Glomerular visceral epithelial cell (primary cell): ENCODE measurements around the gene LARP7.
"Not testable (repeated sequence)": the region's sequence is repeated elsewhere in the genome, so short reads cannot be mapped to it uniquely, and the experiment has no call there.

Experiments
- DNase-seq: peaks from one replicate; pipeline ENCODE4 v3.0.0-alpha.2; 2016; ENCODE audit errors: extremely low spot score

Gene LARP7

DNA sequence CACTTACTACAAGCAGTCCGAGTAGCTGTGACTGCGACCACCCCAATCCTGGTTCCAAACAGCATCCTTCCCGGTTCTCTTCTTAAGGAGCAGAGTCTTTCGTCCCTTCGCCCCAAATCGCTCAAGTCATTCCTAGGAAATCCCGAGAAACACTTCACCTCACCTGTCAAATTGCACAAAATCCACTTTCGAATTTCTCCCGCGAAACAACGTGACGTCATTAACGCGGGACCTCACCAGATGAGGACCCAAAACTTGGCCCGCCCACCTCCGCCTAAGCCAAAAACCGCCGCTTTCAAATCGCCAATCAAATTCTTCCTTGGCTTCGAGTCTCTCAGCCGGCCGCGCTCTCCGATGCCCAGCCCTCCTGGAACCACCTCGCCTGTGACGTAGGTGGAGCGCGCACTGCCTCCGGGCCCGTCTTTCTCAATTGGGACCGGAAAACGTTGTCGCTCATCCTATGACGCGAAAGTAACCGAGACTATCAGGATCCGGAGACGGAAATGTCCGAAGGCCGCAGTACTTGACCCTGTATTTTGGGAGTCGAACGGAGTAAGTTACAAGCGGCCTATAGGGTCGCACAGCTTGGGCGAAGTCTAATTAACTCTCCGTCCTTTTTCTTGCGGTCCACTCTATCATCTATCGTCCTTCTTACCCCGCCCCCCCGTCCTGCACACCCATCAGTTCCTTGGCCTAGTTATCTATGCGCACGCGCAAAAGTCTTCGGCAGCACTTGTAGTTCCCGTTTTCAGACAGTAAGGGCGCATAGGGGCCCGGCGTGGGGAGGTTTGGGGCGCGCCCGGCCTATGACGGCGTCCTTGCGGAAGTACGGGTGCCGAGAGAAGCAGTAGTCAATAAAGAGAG lies at the start of gene LARP7, which contains the start of gene ZGRF1:
LARP7 (plus strand) TSS at position 456 of the 864 bp plus-strand sequence. CDS start 7,527 bp downstream, outside the sequence.
ZGRF1 (minus strand) TSS at position 222 of the 864 bp plus-strand sequence. CDS start 3,733 bp downstream, outside the sequence.
- peak; percentile 99 for DNase-seq

DNA sequence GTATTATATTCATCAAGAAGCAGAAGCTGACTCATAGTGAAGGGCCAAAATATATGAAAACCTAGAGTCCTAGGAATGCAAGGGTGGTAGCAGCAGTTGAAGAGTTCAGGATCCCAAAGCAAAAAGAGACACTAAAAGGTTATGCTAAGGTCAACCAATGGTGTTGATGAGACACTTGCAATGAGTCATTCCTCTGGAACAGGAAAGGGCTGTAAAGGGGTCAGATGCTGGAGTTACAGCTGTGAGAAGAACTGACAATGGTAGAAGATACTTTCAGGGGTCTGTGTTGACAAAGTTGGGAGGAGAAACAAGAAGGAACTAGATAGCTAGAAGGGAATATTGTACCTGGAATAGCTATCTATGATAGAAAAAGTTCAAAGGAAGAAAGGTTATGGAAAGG lies 47.7 kb upstream of the LARP7 start:
- peak; percentile 12 for DNase-seq

DNA sequence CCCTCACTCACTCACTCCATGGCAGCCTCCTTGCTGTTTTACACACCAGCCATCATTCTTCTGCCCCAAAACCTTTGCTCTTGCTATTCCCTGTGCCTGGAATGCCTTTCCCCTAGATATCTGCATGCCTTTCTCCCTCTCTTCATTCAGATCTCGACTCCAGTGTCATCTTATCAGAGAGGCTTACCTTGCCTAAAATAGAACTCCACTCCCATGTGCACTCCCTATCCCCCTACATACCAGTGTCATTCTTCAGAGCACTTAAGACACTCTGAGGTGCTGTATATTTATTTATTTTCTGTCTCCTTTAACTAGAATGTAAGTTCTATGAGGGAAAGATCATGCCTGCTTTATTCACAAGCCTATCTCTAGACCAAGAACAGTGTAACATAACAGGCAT lies 45.4 kb upstream of the LARP7 start:
- DNase-seq = no peak

DNA sequence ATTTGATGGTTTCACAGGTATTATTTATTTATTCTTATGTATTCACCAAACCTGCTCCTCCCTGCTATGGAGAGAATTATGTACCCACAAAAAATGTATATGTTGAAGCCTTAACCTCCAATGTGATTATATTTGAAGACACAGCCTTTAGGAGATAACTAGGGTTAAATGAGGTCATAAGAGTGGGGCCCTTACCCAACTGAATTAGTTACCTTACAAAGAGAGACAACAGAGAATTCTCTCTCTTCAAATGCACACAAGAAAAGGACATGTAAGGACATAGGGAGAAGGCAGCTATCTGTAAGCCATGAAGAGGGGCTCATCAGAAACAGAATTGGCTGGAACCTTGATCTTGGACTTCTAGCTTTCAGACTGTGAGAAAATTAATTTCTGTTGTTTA lies 44.2 kb upstream of the LARP7 start:
- DNase-seq = no peak

DNA sequence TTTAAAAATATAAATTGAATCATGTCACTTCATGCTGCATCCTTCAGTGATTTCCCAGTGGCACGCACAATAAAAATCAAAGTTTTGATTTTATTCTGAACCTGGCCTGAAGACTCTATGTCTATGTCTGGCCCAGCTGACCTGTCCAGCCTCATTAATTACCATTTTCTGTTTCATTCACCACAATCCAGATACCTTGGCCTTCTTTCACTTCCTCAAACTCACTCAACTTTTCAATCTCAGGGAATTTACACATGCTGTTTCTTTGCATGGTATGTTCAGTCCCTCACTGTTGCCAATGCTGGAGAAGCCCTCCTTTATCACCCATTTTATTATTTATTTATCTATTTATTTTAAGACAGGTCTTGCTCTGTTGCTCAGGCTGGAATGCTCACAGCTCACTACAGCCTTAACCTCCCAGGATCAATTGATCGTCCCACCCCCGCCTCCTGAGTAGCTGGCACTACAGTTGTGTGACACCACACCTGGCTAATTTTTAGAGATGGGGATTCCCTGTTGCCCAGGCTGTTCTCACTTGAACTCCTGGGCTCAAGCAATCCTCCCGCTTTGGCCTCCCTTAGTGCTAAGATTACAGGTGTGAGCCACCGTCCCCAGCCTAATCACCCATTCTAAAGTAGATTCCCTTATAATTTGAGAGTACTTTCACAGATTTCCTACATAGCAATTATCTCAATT lies 43.4 kb upstream of the LARP7 start:
- DNase-seq = no peak

DNA sequence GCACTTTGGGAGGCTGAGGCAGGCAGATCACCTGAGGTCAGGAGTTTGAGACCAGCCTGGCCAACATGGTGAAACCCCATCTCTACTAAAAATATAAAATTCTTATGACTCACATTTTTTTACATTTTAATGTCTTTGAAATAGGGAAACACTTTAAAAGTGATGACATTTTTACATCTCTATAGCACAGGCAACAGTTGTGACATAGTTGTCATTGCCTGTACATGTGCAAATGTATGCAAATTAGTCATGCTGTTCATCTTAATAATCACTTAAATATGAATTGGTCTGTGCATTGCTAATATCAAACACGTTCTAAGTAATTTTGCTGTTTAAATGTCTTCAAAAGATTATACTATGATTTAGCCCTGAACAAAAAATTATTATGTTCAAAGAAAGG lies 42.0 kb upstream of the LARP7 start:
- no peak for DNase-seq

DNA sequence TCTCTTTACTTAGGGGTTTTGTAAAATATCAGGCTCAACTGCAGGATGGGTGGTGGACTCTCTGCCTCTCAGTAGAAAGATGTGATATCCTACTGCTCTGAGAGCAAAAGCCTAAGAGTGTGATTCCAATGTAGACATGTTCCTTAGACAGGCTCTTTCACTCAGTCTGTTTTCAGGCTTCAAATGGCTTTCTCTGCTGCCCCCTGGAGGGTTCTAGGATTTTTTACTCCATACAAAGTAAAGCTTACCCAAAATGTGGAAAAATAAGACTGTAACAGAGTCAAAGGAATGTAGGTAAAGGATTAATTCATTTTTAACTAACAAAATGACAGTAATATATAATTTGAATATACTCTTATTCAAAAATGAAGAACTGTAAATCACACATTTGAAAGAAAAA lies 32.4 kb upstream of the LARP7 start:
- DNase-seq = peak; percentile 66

DNA sequence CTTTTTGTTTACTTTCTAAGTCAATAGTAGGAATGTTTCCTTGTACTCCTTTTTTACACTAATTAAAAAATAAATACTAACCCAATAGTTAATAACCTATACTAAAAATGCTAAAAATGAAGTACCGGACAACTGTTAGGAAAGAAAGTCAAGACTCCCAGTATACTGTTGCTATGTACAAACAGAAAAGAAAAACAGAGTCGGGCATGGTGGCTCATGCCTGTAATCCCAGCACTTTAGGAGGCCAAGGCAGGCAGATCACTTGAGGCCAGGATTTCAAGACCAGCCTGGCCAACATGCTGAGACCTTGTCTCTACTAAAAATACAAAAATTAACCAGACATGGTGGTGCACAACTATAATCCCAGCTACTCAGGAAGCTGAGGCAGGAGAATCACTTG lies 24.1 kb upstream of the LARP7 start:
- DNase-seq = not testable (repeated sequence)

DNA sequence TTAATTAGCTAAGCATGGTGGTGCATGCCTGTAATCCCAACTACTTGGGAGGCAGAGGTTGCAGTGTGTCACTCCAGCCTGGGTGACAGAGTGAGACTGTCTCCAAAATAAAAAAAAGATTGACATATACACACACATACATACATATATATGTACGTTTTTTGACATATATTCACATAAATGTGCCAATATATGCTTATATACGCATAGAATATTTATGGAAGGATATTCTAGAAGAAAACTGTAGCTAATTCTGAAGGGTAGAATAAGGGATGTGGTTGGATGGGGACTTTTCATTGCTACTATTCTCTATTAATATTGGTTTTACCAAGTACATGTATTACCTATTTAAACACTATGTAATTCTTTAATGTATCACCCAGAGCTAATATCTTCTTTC lies 20.0 kb upstream of the LARP7 start:
- no peak for DNase-seq

DNA sequence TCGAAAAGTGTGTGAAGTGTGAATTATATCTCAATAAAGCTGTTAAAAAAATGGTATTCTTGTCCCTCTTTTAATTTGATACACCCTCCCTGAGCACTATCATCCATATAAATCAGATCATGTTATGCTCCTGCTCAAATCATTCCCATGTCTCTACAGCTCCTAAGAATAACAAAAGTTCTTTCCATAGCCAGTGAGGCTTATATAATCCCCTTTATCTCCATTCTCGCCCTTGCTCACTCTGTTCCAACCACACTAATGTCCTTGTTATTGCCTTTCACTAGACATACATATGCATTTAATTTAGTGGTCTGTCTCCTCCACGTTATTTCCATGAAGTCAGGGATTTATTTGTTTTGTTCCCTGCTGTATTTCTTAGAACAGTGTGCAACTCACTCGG lies 10.7 kb upstream of the LARP7 start:
- no peak for DNase-seq

DNA sequence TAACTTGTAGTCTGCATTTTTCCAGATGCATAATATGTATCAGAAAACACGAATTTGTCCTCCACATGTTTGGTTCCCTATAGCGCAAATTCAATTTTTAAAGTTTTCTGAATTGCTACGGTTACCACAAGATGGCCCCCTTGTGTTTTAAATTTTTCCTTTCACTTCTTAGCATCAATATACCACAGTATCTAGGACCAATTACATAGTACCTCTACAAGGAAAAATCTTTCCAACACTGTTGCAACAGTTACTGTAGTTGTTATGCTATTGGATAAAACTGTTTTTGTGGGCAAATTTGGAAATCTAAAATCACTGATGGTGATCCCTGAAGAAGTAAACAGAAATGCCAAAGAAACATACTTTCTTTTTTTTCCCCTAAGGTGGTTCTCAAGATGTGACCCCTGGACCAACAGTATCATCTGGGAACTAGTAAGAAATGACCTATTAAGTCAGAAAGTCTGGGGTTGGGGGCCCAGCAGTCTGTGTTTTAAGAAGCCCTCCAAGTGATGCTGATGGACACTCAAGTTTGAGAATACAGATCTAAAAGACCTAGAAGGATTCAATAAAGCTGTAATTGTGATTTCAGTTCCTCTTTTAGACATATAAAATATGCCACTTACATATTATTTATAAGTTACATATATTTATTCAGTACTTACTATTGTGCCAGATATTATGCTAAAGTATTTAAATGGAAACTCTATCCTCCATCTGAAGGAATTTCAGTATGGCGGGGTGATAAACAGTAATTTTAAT lies 3.3 kb upstream of the LARP7 start:
- DNase-seq = peak; percentile 41

DNA sequence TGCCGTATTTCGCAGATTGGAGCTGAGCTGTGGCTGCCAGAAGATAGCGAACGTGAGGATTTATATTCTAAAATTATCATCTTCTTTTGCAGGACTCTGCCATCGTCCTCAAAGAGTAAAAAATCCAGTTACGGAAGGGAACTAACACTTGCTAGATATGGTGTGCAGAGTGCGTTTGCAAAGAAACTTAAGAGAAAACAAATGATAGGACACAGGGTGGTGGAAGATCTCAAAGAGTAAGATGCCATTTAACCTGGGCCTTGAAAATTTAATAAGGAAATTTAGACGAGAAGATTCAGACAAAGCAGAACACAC lies 566 bp downstream of the LARP7 start:
- no peak for DNase-seq

DNA sequence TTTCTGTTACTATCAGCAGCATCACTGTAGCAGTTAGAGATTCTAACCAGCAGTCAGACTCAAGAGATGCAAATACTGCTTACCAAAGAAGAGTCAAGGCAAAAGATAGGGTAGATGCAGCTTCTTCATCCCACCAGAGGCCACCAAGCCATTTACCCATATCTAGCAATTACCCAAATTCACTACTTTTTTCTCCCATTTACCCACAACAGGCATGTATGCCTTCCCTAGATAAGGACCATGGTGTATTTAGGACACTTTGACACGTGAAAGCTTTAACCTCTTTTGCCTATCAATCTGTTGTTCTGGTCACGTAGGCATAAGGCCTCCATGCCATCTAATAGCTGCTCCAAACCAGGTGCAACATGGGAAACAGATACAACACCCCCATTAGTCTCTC lies 5.6 kb downstream of the LARP7 start:
- DNase-seq = no peak

DNA sequence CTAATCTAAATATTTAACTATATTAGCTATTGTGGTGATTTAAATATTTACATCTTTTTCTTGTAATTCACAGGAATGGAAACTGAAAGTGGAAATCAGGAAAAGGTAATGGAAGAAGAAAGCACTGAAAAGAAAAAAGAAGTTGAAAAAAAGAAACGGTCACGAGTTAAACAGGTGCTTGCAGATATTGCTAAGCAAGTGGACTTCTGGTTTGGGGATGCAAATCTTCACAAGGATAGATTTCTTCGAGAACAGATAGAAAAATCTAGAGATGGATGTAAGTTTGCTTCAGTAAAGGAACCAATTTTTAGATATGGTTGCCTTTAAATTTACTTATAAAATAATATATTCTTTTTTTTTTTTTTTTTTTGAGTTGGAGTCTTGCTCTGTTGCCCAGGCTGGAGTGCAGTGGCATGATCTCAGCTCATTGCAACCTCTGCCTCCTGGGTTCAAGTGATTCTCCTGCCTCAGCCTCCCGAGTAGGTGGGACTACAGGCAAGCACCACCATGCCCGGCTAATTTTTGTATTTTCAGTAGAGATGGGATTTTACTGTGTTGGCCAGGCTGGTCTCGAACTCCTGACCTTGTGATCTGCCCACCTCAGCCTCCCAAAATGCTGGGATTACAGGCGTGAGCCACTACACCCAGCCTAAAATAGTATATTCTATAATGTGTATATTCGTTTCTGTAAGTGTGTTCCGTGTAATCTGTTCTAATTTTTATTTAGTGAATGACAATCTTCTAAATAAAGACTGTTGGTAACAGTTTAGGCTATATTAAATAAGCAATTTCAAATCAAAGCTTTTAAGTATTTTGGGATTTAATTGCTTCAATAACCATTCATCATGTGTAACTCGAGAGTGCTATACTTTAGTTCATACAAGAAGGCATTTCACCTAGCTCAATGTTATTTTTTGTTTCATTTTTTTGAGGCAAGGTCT lies 7.9 kb downstream of the LARP7 start:
- DNase-seq = not testable (repeated sequence)

DNA sequence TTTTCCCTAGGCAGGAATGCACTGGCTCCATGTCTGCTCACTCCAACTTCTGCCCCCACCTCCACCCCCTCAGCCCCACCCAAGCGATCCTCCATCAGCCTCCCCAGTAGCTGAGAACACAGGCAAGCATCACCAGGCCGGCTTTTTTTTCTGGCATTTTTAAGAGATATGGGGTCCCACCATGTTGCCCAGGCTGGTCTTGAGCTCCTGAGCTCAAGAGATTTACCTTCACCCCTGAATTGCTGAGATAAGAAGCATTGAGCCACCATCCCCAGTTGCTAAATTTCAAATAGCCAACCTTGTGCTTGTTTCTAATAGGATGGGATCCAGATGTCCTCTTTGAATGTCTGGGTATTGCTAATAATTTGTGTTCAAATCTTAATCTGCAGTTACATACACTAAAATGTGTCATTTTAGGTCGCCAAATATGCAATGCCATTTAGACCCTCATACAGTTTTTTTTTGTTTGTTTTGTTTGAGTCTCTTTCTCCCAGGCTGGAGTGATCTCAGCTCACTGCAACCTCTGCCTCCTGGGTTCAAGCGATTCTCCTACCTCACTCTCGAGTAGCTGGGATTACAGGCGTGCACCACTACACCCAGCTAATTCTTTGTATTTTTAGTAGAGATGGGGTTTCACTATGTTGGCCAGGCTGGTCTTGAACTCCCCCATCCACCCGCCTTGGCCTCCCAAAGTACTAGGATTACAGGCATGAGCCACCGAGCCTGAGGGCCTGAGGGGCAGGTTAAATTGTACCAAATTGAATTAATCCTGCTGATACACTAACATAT lies 8.8 kb downstream of the LARP7 start:
- DNase-seq = no peak

DNA sequence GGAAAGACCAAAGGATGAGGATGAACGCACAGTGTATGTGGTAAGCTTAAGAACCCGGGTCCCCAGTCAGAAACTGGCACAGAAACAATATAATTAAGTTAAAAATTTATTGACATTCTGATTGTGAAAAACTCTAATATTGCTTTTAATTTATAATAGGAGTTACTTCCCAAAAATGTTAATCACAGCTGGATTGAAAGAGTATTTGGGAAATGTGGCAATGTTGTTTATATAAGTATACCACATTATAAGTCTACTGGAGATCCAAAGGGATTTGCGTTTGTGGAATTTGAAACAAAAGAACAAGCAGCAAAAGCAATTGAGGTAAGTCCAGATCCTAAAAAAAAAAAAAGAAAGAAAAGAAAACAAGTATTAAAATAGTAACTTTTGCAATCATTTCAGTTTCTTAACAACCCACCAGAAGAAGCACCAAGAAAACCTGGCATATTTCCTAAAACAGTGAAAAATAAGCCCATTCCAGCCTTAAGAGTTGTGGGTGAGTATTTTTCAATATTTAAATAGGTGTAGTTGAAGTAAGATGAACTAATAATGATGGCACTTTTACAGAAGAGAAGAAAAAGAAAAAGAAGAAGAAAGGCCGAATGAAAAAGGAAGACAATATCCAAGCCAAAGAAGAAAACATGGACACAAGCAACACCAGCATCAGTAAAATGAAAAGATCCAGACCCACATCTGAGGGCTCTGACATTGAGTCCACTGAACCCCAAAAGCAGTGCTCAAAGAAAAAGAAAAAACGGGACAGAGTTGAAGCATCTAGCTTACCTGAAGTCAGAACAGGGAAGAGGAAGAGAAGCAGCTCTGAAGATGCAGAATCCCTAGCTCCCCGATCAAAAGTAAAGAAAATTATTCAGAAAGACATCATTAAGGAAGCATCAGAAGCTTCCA lies 9.9 kb downstream of the LARP7 start:
- DNase-seq = no peak

DNA sequence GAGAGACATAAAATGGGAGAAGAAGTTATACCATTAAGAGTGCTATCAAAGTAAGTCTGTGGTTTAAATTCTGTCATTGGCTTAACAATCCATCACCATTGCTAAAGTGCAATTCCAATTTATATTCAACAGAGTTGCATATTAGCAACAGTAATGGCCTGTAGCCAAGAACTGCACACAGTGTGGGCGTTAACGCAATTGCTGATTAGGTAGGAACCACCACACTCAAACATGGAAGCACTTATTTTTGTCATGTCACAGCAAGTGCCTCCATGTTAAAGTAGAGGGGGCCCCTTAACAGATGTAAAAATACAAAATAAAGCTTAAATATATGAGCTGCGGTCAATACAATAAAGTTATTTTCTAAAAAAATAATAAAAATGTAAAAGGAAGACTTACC lies 10.8 kb downstream of the LARP7 start:
- DNase-seq = no peak

DNA sequence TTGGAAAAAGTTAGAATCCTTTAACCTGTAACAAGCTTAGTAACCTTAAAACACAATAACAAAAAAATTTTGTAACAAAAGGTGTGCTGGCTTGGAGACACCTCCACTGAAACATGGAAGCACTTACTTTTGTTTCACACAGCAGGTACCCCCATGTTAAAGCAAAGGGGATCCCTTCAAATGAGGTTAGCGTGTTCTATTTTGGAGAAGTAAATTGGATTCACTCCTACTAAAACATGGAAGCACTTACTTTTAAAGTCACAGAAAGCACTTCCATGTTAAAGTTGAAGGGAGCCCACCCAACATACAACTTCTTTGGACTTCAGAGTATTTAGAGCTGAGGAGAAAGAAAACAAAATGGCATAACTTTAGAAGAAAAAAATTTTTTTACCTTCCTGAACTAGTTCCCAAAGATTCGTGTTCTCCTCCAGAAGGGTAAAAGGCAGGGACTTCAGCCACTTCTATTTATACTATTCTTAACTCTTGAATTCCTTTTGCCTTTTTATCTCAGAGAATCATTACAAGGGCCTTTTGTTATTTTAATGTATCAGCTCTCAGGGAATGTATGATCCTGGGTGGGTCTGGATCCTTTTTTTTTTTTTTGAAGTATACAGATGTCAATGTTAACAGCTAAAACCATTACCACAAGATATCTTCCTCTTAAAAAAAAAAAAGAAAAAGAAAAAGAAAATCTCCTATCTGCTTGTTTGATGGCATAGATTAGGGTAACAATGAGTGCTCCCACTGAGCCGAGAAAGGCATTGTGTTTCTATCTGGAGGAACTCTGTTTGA lies 11.5 kb downstream of the LARP7 start:
- DNase-seq = no peak

DNA sequence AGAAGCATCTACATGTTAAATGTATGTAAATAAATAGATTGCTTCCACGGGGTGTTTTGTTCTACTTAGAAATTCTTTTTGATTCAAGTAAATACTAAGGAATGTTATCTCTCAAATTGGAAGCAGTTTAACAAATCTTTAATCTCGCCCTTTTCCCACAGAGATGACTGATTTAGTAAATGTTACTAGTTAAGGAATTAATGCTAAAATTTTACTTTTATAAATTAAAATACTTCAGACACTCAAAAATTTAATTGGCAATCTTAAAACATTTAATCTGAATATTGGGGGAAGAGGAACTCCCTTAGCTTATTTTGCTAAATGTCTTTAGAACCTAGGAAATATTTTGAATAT lies 12.1 kb downstream of the LARP7 start:
- DNase-seq = no peak
